GM12878 (cell line): ENCODE results near the gene PHACTR3. TPM values are rescaled to one million over a fixed set of nuclear protein-coding genes. Genes with fewer than 3 reads are reported as not detected.
"Not testable (repeated sequence)": the region's sequence is repeated elsewhere in the genome, so short reads cannot be mapped to it uniquely, and the experiment has no call there.

Experiments
- ATAC-seq: fragments of 200-7000 bp; cut with Tn5 transposase; 3 replicates; pipeline ENCODE4 v1.9.1; 2020; ENCODE audit warnings: mild to moderate bottlenecking, moderate library complexity
- BruUV-seq: library from RNA; stranded (reverse); fragments of 400-500 nt; replicated peaks from 2 replicates; lab custom pipeline; 2021; lab: Mats Ljungman, UMichigan
- CTCF ChIA-PET: fragments of 300-600 bp; sonication (Branson Sonifier 250); formaldehyde crosslinking; extraction: SDS; loops from one replicate; lab custom pipeline; 2021; ENCODE audit warnings: inconsistent platforms; lab: Yijun Ruan, JAX
- POLR2A ChIA-PET: fragments of 350-600 bp; formaldehyde crosslinking; extraction: SDS; loops from one replicate; lab custom pipeline; 2021; ENCODE audit warnings: inconsistent platforms; lab: Charles Lee
- RAD21 ChIA-PET: fragments of 300-600 bp; sonication (Branson Sonifier 250); formaldehyde crosslinking; loops from one replicate; lab custom pipeline; 2023; ENCODE audit warnings: antibody characterized with exemption; ENCODE audit not compliant: unreplicated experiment; lab: Charles Lee
- SMC1A ChIA-PET: fragments of 300-600 bp; sonication (Branson Sonifier 250); formaldehyde crosslinking; loops from one replicate; lab custom pipeline; 2023; ENCODE audit not compliant: unreplicated experiment, uncharacterized antibody; lab: Charles Lee
- DNase-seq: peaks from one replicate; pipeline ENCODE4 v3.0.0-alpha.2; 2011; ENCODE audit warnings: low read depth, low spot score
- FAIRE-seq: peaks from 3 replicates; lab custom pipeline; 2011; peaks lifted over from hg19 to GRCh38; lab: Jason Lieb, UNC
- H2AFZ ChIP-seq: 2 replicates; pipeline ENCODE4 v1.6.0; 2011; ENCODE audit warnings: low read depth, low read length, control low read depth; ENCODE audit not compliant: control insufficient read depth
- H3K27ac ChIP-seq: 2 replicates; pipeline ENCODE4 v1.5.1; 2011; ENCODE audit warnings: control low read depth; ENCODE audit not compliant: control insufficient read depth, insufficient read depth
- H3K27me3 ChIP-seq, 2 experiments: replicated peaks in 1 of 2; 2 replicates each; pipeline versions ENCODE4 v1.6.0 to v1.6.1; 2011; ENCODE audit warnings: low read length in 1 of 2; ENCODE audit not compliant: control insufficient read depth in 2 of 2, insufficient read depth in 2 of 2
- H3K36me3 ChIP-seq, 2 experiments: 2 replicates each; pipeline ENCODE4 v1.5.1; 2011; ENCODE audit warnings: low read length in 1 of 2; ENCODE audit not compliant: control insufficient read depth in 2 of 2, insufficient read depth in 2 of 2
- H3K4me1 ChIP-seq: 2 replicates; pipeline ENCODE4 v1.6.1; 2011; ENCODE audit warnings: mild to moderate bottlenecking, low read length, moderate library complexity, mixed read lengths; ENCODE audit not compliant: control insufficient read depth, insufficient read depth
- H3K4me2 ChIP-seq: 2 replicates; pipeline ENCODE4 v1.6.0; 2011; ENCODE audit warnings: control low read depth; ENCODE audit not compliant: control insufficient read depth, insufficient read depth
- H3K4me3 ChIP-seq: fragments of 200-600 bp; sonication (generic); 2 replicates; pipeline ENCODE4 v1.5.1; 2016
- H3K79me2 ChIP-seq: 2 replicates; pipeline ENCODE4 v1.6.0; 2011; ENCODE audit warnings: low read length; ENCODE audit not compliant: control insufficient read depth, insufficient read depth
- H3K9ac ChIP-seq: 2 replicates; pipeline ENCODE4 v1.8.0; 2011; ENCODE audit warnings: low read length, control low read depth, mixed read lengths; ENCODE audit not compliant: control insufficient read depth, insufficient read depth
- H3K9me3 ChIP-seq: replicated peaks from 3 replicates; pipeline ENCODE4 v1.5.1; 2011; ENCODE audit warnings: mild to moderate bottlenecking, low read length; ENCODE audit not compliant: control insufficient read depth, insufficient read depth
- H4K20me1 ChIP-seq: 2 replicates; pipeline ENCODE4 v1.6.0; 2011; ENCODE audit not compliant: control insufficient read depth, insufficient read depth
- CBFB ChIP-seq: IDR thresholded peaks from 2 replicates; pipeline ENCODE4 v1.6.1; 2016; ENCODE audit warnings: antibody characterized with exemption, low read depth
- CREM ChIP-seq: IDR thresholded peaks from 2 replicates; pipeline ENCODE4 v1.6.1; 2014; ENCODE audit warnings: antibody characterized with exemption, low read depth
- DPF2 ChIP-seq: fragments of 450-650 bp; IDR thresholded peaks from 2 replicates; pipeline ENCODE4 v1.6.1; 2017; ENCODE audit warnings: mild to moderate bottlenecking
- E4F1 ChIP-seq: fragments of 450-650 bp; IDR thresholded peaks from 2 replicates; pipeline ENCODE4 v1.6.1; 2018; ENCODE audit warnings: borderline replicate concordance, mild to moderate bottlenecking; ENCODE audit not compliant: partially characterized antibody
- FOXM1 ChIP-seq: IDR thresholded peaks from 2 replicates; pipeline ENCODE4 v1.6.1; 2012; ENCODE audit warnings: low read depth, mild to moderate bottlenecking, inconsistent platforms, low read length, moderate library complexity
- POLR2AphosphoS2 ChIP-seq: IDR thresholded peaks from 2 replicates; pipeline ENCODE4 v1.6.1; 2011; ENCODE audit warnings: low read depth, mild to moderate bottlenecking, low read length, improper control_type of control experiment, moderate library complexity
- SP1 ChIP-seq: IDR thresholded peaks from one replicate; pipeline ENCODE4 v1.6.1; 2011; ENCODE audit warnings: low read depth, low read length
- ZNF24 ChIP-seq: fragments of 450-650 bp; IDR thresholded peaks from 2 replicates; pipeline ENCODE4 v1.6.1; 2017; ENCODE audit warnings: antibody characterized with exemption, mild to moderate bottlenecking
- WGBS: methylation state at CpG from one replicate; pipeline ENCODE4 v1.1.6; 2016; ENCODE audit warnings: low lambda C conversion rate; ENCODE audit not compliant: insufficient replicate concordance, insufficient coverage; ENCODE audit errors: missing lambda C conversion rate; 5-methylcytosine and 5-hydroxymethylcytosine counted together
- in situ Hi-C: fragments of 300-500 bp; cut with MboI; formaldehyde crosslinking; loops from 9 replicates; pipeline ENCODE4 v1.14.3; 2018; ENCODE audit warnings: mixed read lengths
- intact Hi-C: fragments of 100-400 bp; cut with micrococcal nuclease; formaldehyde crosslinking; loops from one replicate; pipeline ENCODE4 v1.14.2; 2022; ENCODE audit not compliant: unreplicated experiment
- polyA plus RNA-seq, 11 experiments: library from polyadenylated mRNA; depleted of rRNA in 4 of 11; unstranded in 6 of 11; stranded (reverse) in 5 of 11; fragments of >200 nt; fragmentation: Nextera tagmentation in 4 of 11; fragmentation: Illumina TruSeq in 1 of 11; extraction: Ambion mirVana in 4 of 11; extraction: Trizol in 1 of 11; gene quantifications; 1 replicate in 1 of 11; 2 replicates in 10 of 11; pipeline versions ENCODE4 v1.2.1 to v1.2.3, GENCODE V29; 2011 to 2016; ENCODE audit warnings: inconsistent platforms in 2 of 11, missing spikeins in 2 of 11, low read depth in 1 of 11
- total RNA-seq, 4 experiments: library from RNA; depleted of rRNA in 3 of 4; stranded (reverse); fragments of >200 nt in 3 of 4; fragmentation: Illumina TruSeq in 1 of 4; extraction: Trizol in 1 of 4; gene quantifications; 2 replicates each; pipeline versions ENCODE4 v1.2.1 to v1.2.3, GENCODE V29; 2013 to 2021
- TF ChIP-seq, protein P1 (sequence below): fragments of 450-650 bp; IDR thresholded peaks from 2 replicates; pipeline ENCODE4 v1.6.1; 2017; ENCODE audit warnings: mild to moderate bottlenecking, moderate library complexity

The PHACTR3 gene
- total and polyA plus RNA-seq, 10 of the 15 experiments (the other 5 are each of a cell fraction or from before 2014, with no cell fraction given): 0.17 to 2.7 (median 0.27) TPM; not detected in 1

DNA sequence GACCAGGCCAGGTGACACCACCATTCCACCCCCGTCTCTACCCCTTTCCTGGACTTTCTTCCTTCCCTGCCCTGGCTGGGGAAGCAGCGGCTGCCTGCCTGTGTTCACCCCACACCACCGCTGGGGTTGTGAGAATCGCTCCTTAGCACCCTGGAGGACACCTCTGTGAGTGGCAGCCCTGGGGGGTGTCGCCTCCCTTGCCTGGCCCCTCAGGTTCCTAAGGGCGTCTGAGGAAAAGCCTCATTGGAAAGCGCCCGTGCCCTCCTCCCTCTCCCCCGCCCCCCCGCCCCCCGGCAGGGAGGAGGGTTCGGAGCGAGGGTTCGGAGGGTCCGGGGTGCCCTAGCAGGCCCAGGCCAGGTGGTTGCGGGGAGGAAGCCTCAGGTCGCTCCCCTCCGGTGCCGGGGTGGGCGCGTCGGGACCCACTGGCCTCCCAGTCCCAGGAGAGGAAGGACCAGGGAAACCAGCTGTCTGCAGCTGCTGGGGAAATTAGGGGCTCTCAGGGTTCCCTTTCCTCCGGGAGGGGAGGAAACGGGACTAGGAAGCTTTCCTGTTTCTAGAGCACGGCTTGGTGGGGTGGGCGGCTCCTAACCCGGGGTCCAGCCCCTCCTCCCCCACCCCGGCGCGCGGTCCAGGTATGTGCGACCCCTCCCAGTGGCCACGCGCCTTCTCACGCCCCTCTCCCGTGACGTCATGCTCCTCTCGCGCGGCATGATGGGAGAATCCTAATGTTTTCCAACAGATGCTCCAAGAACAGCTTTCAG, at the start of gene PHACTR3 (continued):
- TF ChIP-seq, protein P1, sequence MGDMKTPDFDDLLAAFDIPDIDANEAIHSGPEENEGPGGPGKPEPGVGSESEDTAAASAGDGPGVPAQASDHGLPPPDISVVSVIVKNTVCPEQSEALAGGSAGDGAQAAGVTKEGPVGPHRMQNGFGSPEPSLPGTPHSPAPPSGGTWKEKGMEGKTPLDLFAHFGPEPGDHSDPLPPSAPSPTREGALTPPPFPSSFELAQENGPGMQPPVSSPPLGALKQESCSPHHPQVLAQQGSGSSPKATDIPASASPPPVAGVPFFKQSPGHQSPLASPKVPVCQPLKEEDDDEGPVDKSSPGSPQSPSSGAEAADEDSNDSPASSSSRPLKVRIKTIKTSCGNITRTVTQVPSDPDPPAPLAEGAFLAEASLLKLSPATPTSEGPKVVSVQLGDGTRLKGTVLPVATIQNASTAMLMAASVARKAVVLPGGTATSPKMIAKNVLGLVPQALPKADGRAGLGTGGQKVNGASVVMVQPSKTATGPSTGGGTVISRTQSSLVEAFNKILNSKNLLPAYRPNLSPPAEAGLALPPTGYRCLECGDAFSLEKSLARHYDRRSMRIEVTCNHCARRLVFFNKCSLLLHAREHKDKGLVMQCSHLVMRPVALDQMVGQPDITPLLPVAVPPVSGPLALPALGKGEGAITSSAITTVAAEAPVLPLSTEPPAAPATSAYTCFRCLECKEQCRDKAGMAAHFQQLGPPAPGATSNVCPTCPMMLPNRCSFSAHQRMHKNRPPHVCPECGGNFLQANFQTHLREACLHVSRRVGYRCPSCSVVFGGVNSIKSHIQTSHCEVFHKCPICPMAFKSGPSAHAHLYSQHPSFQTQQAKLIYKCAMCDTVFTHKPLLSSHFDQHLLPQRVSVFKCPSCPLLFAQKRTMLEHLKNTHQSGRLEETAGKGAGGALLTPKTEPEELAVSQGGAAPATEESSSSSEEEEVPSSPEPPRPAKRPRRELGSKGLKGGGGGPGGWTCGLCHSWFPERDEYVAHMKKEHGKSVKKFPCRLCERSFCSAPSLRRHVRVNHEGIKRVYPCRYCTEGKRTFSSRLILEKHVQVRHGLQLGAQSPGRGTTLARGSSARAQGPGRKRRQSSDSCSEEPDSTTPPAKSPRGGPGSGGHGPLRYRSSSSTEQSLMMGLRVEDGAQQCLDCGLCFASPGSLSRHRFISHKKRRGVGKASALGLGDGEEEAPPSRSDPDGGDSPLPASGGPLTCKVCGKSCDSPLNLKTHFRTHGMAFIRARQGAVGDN: no peak
- TF ChIP-seq SP1 (no peak), ZNF24 (no peak), E4F1 (no peak), FOXM1 (no peak), POLR2AphosphoS2 (no peak), CREM (no peak), DPF2 (no peak), CBFB (no peak)

DNA sequence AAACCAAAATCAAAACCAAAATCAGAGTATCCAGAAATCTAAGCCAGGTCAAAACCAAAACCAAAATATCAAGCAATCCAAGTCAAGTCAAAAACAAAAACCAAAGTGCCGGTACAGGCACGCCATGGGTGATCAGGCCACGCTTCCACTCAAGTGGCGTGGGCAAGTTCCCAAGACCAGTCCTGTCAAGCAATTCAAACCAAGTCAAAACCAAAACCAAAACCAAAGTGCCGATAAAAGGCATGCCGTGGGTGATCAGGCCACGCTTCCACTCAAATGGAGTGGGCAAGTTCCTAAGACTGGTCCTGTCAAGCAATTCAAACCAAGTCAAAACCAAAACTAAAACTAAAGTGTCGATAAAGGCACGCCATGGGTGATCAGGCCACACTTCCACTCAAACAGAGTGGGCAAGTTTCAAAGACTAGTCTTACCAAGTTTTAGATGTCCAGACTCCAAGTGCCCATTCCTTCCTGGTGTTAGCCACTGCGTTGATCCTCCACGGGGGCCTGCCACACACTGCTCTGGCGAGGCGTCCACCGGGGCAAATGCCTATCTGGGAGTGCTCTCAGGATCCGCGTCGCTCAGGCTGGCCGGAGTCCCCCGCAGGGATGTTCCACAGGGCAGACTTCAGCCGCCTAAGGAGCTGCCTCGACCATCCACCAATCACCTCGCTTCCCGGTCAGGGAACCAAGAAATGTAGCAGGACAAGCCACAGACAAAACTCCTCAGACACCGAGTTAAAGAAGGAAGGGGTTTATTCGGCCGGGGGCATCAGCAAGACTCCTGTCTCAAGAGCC, 46.4 kb upstream of the PHACTR3 start:
- H4K20me1 ChIP-seq, H3K9ac ChIP-seq, H3K4me1 ChIP-seq, ATAC-seq, H3K79me2 ChIP-seq, FAIRE-seq, DNase-seq, H2AFZ ChIP-seq, H3K27ac ChIP-seq, CTCF ChIA-PET, H3K4me3 ChIP-seq, SMC1A ChIA-PET, H3K36me3 ChIP-seq, POLR2A ChIA-PET, H3K9me3 ChIP-seq, H3K4me2 ChIP-seq, in situ Hi-C loops, H3K27me3 ChIP-seq, BruUV-seq, RAD21 ChIA-PET, intact Hi-C loops: not testable (repeated sequence)
- WGBS: 56% methylated on average over 26 of the region's 26 CpGs
